OCI-LY1 (cell line): Measurements from ENCODE around the gene TCF21.

Source experiments
- EZH2 ChIP-seq: fragments of 200-600 bp; sonication (generic), shearing (Covaris generic); IDR thresholded peaks from 2 replicates; pipeline ENCODE4 v1.8.0; 2017; ENCODE audit warnings: borderline replicate concordance, mixed run types, mild to moderate bottlenecking, antibody characterized with exemption, low read length, moderate library complexity, mixed read lengths
- TF ChIP-seq, protein P1 (sequence below): fragments of 200-600 bp; sonication (generic), shearing (Covaris generic); IDR thresholded peaks from 2 replicates; pipeline ENCODE4 v1.5.1; 2017; ENCODE audit warnings: mild to moderate bottlenecking, antibody characterized with exemption, low read length, moderate library complexity, mixed read lengths

DNA sequence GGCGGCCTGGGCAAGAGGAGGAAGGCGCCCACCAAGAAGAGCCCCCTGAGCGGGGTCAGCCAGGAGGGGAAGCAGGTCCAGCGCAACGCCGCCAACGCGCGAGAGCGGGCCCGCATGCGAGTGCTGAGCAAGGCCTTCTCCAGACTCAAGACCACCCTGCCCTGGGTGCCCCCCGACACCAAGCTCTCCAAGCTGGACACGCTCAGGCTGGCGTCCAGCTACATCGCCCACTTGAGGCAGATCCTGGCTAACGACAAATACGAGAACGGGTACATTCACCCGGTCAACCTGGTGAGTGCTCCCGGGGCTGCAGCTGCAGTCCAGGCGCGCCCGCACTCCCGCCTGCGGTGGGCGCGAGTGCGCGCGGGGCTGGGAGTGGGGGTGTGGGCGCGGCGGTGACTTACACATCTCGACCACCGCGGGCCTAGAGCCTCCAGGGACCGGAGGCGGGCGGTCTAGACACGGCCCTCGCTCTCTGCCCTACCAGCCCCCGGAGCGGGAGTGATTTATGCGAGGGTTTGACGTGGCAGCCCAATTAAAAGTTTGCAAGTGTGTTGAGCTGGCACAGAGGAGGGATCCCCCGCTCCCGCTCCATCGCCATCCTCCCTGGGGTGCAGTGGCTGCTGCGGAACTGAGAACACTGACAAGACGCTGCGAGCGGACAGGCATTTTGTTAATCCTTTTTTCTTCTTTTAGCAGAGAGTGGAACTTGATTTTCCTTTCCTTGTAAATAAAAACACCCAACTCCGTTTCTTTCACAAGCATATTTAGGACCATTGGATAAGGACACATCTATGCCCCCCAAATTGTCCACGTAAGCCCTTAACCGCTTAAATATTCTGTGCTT is 867 bp downstream of the TCF21 start:
- TF ChIP-seq, protein P1, sequence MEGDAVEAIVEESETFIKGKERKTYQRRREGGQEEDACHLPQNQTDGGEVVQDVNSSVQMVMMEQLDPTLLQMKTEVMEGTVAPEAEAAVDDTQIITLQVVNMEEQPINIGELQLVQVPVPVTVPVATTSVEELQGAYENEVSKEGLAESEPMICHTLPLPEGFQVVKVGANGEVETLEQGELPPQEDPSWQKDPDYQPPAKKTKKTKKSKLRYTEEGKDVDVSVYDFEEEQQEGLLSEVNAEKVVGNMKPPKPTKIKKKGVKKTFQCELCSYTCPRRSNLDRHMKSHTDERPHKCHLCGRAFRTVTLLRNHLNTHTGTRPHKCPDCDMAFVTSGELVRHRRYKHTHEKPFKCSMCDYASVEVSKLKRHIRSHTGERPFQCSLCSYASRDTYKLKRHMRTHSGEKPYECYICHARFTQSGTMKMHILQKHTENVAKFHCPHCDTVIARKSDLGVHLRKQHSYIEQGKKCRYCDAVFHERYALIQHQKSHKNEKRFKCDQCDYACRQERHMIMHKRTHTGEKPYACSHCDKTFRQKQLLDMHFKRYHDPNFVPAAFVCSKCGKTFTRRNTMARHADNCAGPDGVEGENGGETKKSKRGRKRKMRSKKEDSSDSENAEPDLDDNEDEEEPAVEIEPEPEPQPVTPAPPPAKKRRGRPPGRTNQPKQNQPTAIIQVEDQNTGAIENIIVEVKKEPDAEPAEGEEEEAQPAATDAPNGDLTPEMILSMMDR: no peak
- no peak for TF ChIP-seq EZH2
